Gastroesophageal sphincter (tissue), 4 donors: ENCODE data around the gene RPS27L. TPM values are rescaled to one million over a fixed set of nuclear protein-coding genes. Genes with fewer than 3 reads are reported as not detected.

ENCODE experiments used
- ATAC-seq: fragments of 150-250 bp; one replicate; pipeline ENCODE4 v1.9.1; 2016; ENCODE audit warnings: mild to moderate bottlenecking, moderate library complexity
- H3K27ac ChIP-seq, 4 donors: fragments of 200-600 bp; sonication (generic) in 3 of 4; 1 replicate in 3 of 4; 2 replicates in 1 of 4; pipeline ENCODE4 v1.5.1; 2016 to 2019
- H3K27me3 ChIP-seq: fragments of 200-600 bp; sonication (generic); one replicate; pipeline ENCODE4 v1.5.1; 2019
- H3K36me3 ChIP-seq, 2 donors: fragments of 200-600 bp; sonication (generic); one replicate each; pipeline ENCODE4 v1.5.1; 2019; ENCODE audit warnings: control low read depth in 1 of 2
- H3K4me1 ChIP-seq, 3 donors: fragments of 200-600 bp; sonication (generic); 1 replicate in 2 of 3; 2 replicates in 1 of 3; pipeline ENCODE4 v1.5.1; 2016 to 2019; ENCODE audit warnings: control low read depth in 2 of 3
- H3K4me3 ChIP-seq, 2 donors: fragments of 200-600 bp; sonication (generic); one replicate each; pipeline ENCODE4 v1.5.1; 2019; ENCODE audit warnings: mild to moderate bottlenecking in 1 of 2, moderate library complexity in 1 of 2
- H3K9me3 ChIP-seq, 3 donors: fragments of 200-600 bp; sonication (generic); one replicate each; pipeline ENCODE4 v1.5.1; 2017 to 2019; ENCODE audit warnings: control low read depth in 2 of 3
- CTCF ChIP-seq, 4 experiments: fragments of 200-600 bp in 2 of 4; fragments of 450-650 bp in 2 of 4; sonication (generic) in 1 of 4; IDR thresholded peaks; one replicate each; pipeline ENCODE4 v1.5.1; 2017 to 2019; ENCODE audit warnings: antibody characterized with exemption in 4 of 4, mild to moderate bottlenecking in 2 of 4, moderate library complexity in 2 of 4
- EP300 ChIP-seq: sonication (generic); formaldehyde crosslinking; IDR thresholded peaks from one replicate; pipeline ENCODE4 v1.6.1; 2017; ENCODE audit warnings: antibody characterized with exemption, mild to moderate bottlenecking
- POLR2A ChIP-seq, 2 donors: fragments of 450-650 bp; IDR thresholded peaks; one replicate each; pipeline ENCODE4 v1.6.1; 2017; ENCODE audit warnings: antibody characterized with exemption in 2 of 2, mild to moderate bottlenecking in 2 of 2, moderate library complexity in 1 of 2
- POLR2AphosphoS5 ChIP-seq: sonication (generic); formaldehyde crosslinking; IDR thresholded peaks from one replicate; pipeline ENCODE4 v1.6.1; 2017; ENCODE audit warnings: antibody characterized with exemption
- WGBS, 2 donors: methylation state at CpG; one replicate each; pipeline ENCODE4 v1.1.5; 2018; ENCODE audit warnings: low coverage in 1 of 2; 5-methylcytosine and 5-hydroxymethylcytosine counted together
- total RNA-seq, 4 donors: library from RNA; depleted of rRNA; stranded (reverse); fragments of >200 nt; gene quantifications; one replicate each; pipeline ENCODE4 v1.1.0, GENCODE V29; 2016

The RPS27L gene
- total RNA-seq, 4 donors from 2014 or later = 85.1 to 118 (median 106) TPM

- WGBS, 2 donors = 93% methylated on average over 3 of the region's 3 CpGs; no CpG with 5 or more reads in 1 of the 2 donors
- H3K4me1 ChIP-seq = peaks cover 0 to 9% (median 0%) of the 10 kb centered on the region in 3 donors
- H3K27me3 ChIP-seq = no peaks in the 10 kb centered on the region
- no peak overlapping the region for H3K4me3 ChIP-seq
- no peaks in the 10 kb centered on the region for H3K36me3 ChIP-seq
- H3K27ac ChIP-seq = no peak overlapping the region
- ATAC-seq = no peak
- TF ChIP-seq POLR2A (IDR thresholded peaks at IDR 0.05) (no peak), EP300 (no peak), POLR2AphosphoS5 (no peak), CTCF (IDR thresholded peaks at IDR 0.05) (no peak)
- H3K9me3 ChIP-seq = no peaks in the 10 kb centered on the region
Measured at GRCh38 chr15:63112871-63113270, 44.4 kb downstream of the RPS27L start.

- no peak for ATAC-seq
- Histone ChIP-seq H3K27me3 (no peaks in the 10 kb centered on the region), H3K36me3 (no peaks in the 10 kb centered on the region), H3K9me3 (no peaks in the 10 kb centered on the region), H3K4me1 (peaks cover 0 to 18% (median 0%) of the 10 kb centered on the region in 3 donors), H3K27ac (no peak overlapping the region), H3K4me3 (no peak overlapping the region)
- TF ChIP-seq POLR2A (IDR thresholded peaks at IDR 0.05) = no peak
- no peak for TF ChIP-seq CTCF (IDR thresholded peaks at IDR 0.05)
- TF ChIP-seq POLR2AphosphoS5 = no peak
- TF ChIP-seq EP300 = no peak
Measured at GRCh38 chr15:63111481-63111880, 45.8 kb downstream of the RPS27L start.

GRCh38 chr15:63110428-63111026 lies 46.8 kb downstream of the RPS27L start:
- peaks cover 0 to 18% (median 0%) of the 10 kb centered on the region in 3 donors for H3K4me1 ChIP-seq
- H3K9me3 ChIP-seq = no peaks in the 10 kb centered on the region
- H3K27me3 ChIP-seq = no peaks in the 10 kb centered on the region
- H3K27ac ChIP-seq = no peak overlapping the region
- WGBS, 2 donors = 93 to 100% methylated on average over 2 to 3 of the region's 3 CpGs
- no peaks in the 10 kb centered on the region for H3K36me3 ChIP-seq
- H3K4me3 ChIP-seq = no peak overlapping the region
- TF ChIP-seq CTCF (IDR thresholded peaks at IDR 0.05) = no peak
- no peak for TF ChIP-seq POLR2A (IDR thresholded peaks at IDR 0.05)
- no peak for TF ChIP-seq EP300
- TF ChIP-seq POLR2AphosphoS5 = no peak
- ATAC-seq = no peak

- H3K9me3 ChIP-seq = no peaks in the 10 kb centered on the region
- TF ChIP-seq CTCF (IDR thresholded peaks at IDR 0.05) (no peak), POLR2A (IDR thresholded peaks at IDR 0.05) (no peak), EP300 (no peak), POLR2AphosphoS5 (no peak)
- H3K4me3 ChIP-seq = no peak overlapping the region
- no peaks in the 10 kb centered on the region for H3K36me3 ChIP-seq
- H3K27ac ChIP-seq = no peak overlapping the region
- 79 to 100% methylated on average over 2 of the region's 2 CpGs for WGBS, 2 donors
- H3K27me3 ChIP-seq = no peaks in the 10 kb centered on the region
- H3K4me1 ChIP-seq = peaks cover 0 to 18% (median 0%) of the 10 kb centered on the region in 3 donors
- ATAC-seq = no peak
Measured at GRCh38 chr15:63109920-63110319, 47.4 kb downstream of the RPS27L start.

GRCh38 chr15:63109498-63109897 lies 47.8 kb downstream of the RPS27L start:
- Histone ChIP-seq H3K4me1 (peaks cover 0 to 18% (median 0%) of the 10 kb centered on the region in 3 donors), H3K4me3 (no peak overlapping the region), H3K27ac (no peak overlapping the region), H3K27me3 (no peaks in the 10 kb centered on the region), H3K9me3 (no peaks in the 10 kb centered on the region), H3K36me3 (no peaks in the 10 kb centered on the region)
- 71 to 100% methylated on average over 1 to 2 of the region's 2 CpGs for WGBS, 2 donors
- no peak for TF ChIP-seq CTCF (IDR thresholded peaks at IDR 0.05)
- no peak for TF ChIP-seq POLR2A (IDR thresholded peaks at IDR 0.05)
- TF ChIP-seq POLR2AphosphoS5 = no peak
- no peak for ATAC-seq
